Trophoblast cell (in vitro differentiated cells and primary cell): ENCODE measurements around the gene TGIF2. TPM values are rescaled to one million over a fixed set of nuclear protein-coding genes. Genes with fewer than 3 reads are reported as not detected.
A peak's percentile ranks its signal among the peaks of the same experiment; 100 is the strongest.

ENCODE experiments used
- DNase-seq, 2 donors: peaks; one replicate each; pipeline ENCODE4 v3.0.0-alpha.2; 2016
- H2AFZ ChIP-seq: 2 replicates; pipeline ENCODE4 v1.6.1; 2013; ENCODE audit warnings: low read length, moderate library complexity, mild to moderate bottlenecking; ENCODE audit not compliant: insufficient read depth, poor library complexity
- H2AK5ac ChIP-seq: 2 replicates; pipeline ENCODE4 v1.6.1; 2013; ENCODE audit warnings: mild to moderate bottlenecking, low read length
- H2BK120ac ChIP-seq: 2 replicates; pipeline ENCODE4 v1.6.1; 2013; ENCODE audit warnings: low read length, mild to moderate bottlenecking, moderate library complexity; ENCODE audit not compliant: insufficient read depth, poor library complexity
- H2BK12ac ChIP-seq: 2 replicates; pipeline ENCODE4 v1.6.1; 2013; ENCODE audit warnings: mild to moderate bottlenecking, low read length, moderate library complexity
- H2BK5ac ChIP-seq: 2 replicates; pipeline ENCODE4 v1.6.1; 2013; ENCODE audit warnings: low read length, low read depth, moderate library complexity, mild to moderate bottlenecking; ENCODE audit not compliant: poor library complexity
- H3K14ac ChIP-seq: 2 replicates; pipeline ENCODE4 v1.6.1; 2013; ENCODE audit warnings: mild to moderate bottlenecking, low read length
- H3K18ac ChIP-seq: 2 replicates; pipeline ENCODE4 v1.6.1; 2013; ENCODE audit warnings: mild to moderate bottlenecking, low read length
- H3K23ac ChIP-seq: 2 replicates; pipeline ENCODE4 v1.6.1; 2013; ENCODE audit warnings: low read length
- H3K27ac ChIP-seq: 2 replicates; pipeline ENCODE4 v1.5.1; 2013; ENCODE audit warnings: low read depth, mild to moderate bottlenecking, inconsistent platforms, low read length, moderate library complexity
- H3K27me3 ChIP-seq: 2 replicates; pipeline ENCODE4 v1.6.1; 2013; ENCODE audit warnings: inconsistent platforms, mild to moderate bottlenecking, low read length, moderate library complexity; ENCODE audit not compliant: insufficient read depth
- H3K36me3 ChIP-seq, 2 experiments: 1 replicate in 1 of 2; 2 replicates in 1 of 2; pipeline ENCODE4 v1.6.1; 2013; ENCODE audit warnings: low read length in 2 of 2, mild to moderate bottlenecking in 2 of 2, moderate library complexity in 1 of 2; ENCODE audit not compliant: insufficient read depth in 2 of 2, control insufficient read depth in 1 of 2
- H3K4ac ChIP-seq: 2 replicates; pipeline ENCODE4 v1.6.1; 2013; ENCODE audit warnings: low read depth, mild to moderate bottlenecking, low read length, moderate library complexity
- H3K4me1 ChIP-seq, 2 experiments: 1 replicate in 1 of 2; 2 replicates in 1 of 2; pipeline ENCODE4 v1.6.1; 2013; ENCODE audit warnings: low read length in 2 of 2, mild to moderate bottlenecking in 2 of 2, moderate library complexity in 1 of 2; ENCODE audit not compliant: insufficient read depth in 2 of 2, control insufficient read depth in 1 of 2
- H3K4me2 ChIP-seq: 2 replicates; pipeline ENCODE4 v1.6.1; 2013; ENCODE audit warnings: inconsistent platforms, mild to moderate bottlenecking, low read length, moderate library complexity
- H3K4me3 ChIP-seq: 2 replicates; pipeline ENCODE4 v1.5.1; 2013; ENCODE audit warnings: mild to moderate bottlenecking, low read depth, low read length, inconsistent platforms
- H3K79me1 ChIP-seq: one replicate; pipeline ENCODE4 v1.6.1; 2013; ENCODE audit warnings: low read length
- H3K79me2 ChIP-seq: 2 replicates; pipeline ENCODE4 v1.6.1; 2013; ENCODE audit warnings: low read length, mild to moderate bottlenecking; ENCODE audit not compliant: control insufficient read depth, insufficient read depth, poor library complexity
- H3K9ac ChIP-seq: 2 replicates; pipeline ENCODE4 v1.6.1; 2013; ENCODE audit warnings: mild to moderate bottlenecking, low read length
- H3K9me3 ChIP-seq: 2 replicates; pipeline ENCODE4 v1.6.1; 2013; ENCODE audit warnings: low read depth, mild to moderate bottlenecking, control low read depth, inconsistent platforms, low read length; ENCODE audit not compliant: insufficient read depth
- H4K12ac ChIP-seq: 2 replicates; pipeline ENCODE4 v1.6.1; 2013; ENCODE audit warnings: low read depth, mild to moderate bottlenecking, low read length, moderate library complexity
- H4K8ac ChIP-seq: 2 replicates; pipeline ENCODE4 v1.6.1; 2013; ENCODE audit warnings: low read depth, mild to moderate bottlenecking, low read length, moderate library complexity
- H4K91ac ChIP-seq: one replicate; pipeline ENCODE4 v1.6.1; 2013; ENCODE audit warnings: low read depth, mild to moderate bottlenecking, low read length, moderate library complexity
- WGBS: extraction: QIAGEN DNeasy Blood & Tissue Kit; methylation state at CpG from one replicate; pipeline ENCODE4 v1.1.7; 2013; ENCODE audit warnings: missing lambda C conversion rate; ENCODE audit not compliant: insufficient read length, insufficient coverage; ENCODE audit errors: extremely low coverage; 5-methylcytosine and 5-hydroxymethylcytosine counted together
- polyA plus RNA-seq: library from polyadenylated mRNA; stranded (reverse); fragments of 200-250 nt; gene quantifications from 2 replicates; pipeline ENCODE4 v1.2.3, GENCODE V29; 2013

The TGIF2 gene
- polyA plus RNA-seq = 23.0 and 25.3 TPM in 2 replicates

DNA sequence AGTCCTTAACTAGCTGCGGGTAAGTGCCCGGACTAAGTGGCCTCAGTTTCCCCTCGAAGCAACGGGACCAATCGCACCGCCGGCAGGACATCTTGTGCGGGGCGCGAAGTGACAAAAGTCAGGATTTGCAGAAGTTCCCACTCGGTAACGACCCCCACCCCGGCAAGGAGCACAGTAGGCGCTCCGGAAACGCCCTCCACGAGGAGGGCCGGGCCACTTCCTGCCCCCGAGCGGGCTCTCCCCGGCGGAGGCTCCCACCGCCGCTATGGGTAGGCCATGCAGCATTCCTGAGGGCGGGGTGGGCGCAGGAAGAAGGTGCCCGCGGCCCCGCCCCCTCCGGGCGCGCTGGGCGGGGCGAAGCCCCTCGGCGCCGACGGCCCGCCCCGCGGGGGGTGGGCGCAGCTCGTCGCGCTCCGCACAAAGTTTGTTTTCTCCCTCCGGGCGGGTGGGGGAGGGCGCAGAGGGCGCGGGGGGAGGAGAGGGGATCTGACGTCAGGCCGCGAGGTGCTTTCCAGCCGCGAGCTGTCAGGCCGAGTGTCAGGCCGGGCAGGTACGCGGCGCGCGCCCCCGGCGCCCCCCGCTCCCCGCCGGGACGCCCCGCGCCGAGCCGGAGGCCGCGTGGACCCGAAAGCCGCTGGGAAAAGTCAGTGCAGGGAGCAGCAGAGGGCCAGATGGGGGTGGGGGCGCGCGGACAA, at the start of gene TGIF2:
Gene TGIF2 (plus strand): TSS at position 495 of the 695 bp plus-strand sequence. CDS start 5,178 bp downstream, outside the sequence.
- H3K9ac ChIP-seq = peak within 1 kb of the TSS; percentile 88
- DNase-seq = peak; percentile 55 to 73
- H2AK5ac ChIP-seq = peak within 1 kb of the TSS; percentile 82
- peak within 1 kb of the TSS; percentile 86 for H3K27ac ChIP-seq
- H3K4me3 ChIP-seq = peak within 1 kb of the TSS; percentile 88
- H3K79me1 ChIP-seq = peaks cover 24% of the 10 kb centered on the region
- peak within 1 kb of the TSS; percentile 94 for H3K4ac ChIP-seq
- peak within 1 kb of the TSS; percentile 61 for H2BK12ac ChIP-seq
- H3K36me3 ChIP-seq = no peaks in the 10 kb centered on the region
- H3K4me2 ChIP-seq = peak within 1 kb of the TSS; percentile 87
- H4K12ac ChIP-seq = peak within 1 kb of the TSS; percentile 83
- WGBS = no CpG with 5 or more reads among the region's 80 CpGs
- H3K4me1 ChIP-seq = peaks cover 21 to 25% of the 10 kb centered on the region in 2 experiments
- no peak within 1 kb of the TSS for H3K23ac ChIP-seq
- no peaks in the 10 kb centered on the region for H3K27me3 ChIP-seq
- peak within 1 kb of the TSS; percentile 90 for H3K18ac ChIP-seq
- peak within 1 kb of the TSS; percentile 75 for H2BK120ac ChIP-seq
- H2BK5ac ChIP-seq = peak within 1 kb of the TSS; percentile 86
- no peaks in the 10 kb centered on the region for H3K9me3 ChIP-seq
- H4K8ac ChIP-seq = peak within 1 kb of the TSS; percentile 95
- H3K79me2 ChIP-seq = peaks cover 18% of the 10 kb centered on the region
- peak within 1 kb of the TSS; percentile 83 for H2AFZ ChIP-seq
- H3K14ac ChIP-seq = peak within 1 kb of the TSS; percentile 97
- peak within 1 kb of the TSS; percentile 93 for H4K91ac ChIP-seq

DNA sequence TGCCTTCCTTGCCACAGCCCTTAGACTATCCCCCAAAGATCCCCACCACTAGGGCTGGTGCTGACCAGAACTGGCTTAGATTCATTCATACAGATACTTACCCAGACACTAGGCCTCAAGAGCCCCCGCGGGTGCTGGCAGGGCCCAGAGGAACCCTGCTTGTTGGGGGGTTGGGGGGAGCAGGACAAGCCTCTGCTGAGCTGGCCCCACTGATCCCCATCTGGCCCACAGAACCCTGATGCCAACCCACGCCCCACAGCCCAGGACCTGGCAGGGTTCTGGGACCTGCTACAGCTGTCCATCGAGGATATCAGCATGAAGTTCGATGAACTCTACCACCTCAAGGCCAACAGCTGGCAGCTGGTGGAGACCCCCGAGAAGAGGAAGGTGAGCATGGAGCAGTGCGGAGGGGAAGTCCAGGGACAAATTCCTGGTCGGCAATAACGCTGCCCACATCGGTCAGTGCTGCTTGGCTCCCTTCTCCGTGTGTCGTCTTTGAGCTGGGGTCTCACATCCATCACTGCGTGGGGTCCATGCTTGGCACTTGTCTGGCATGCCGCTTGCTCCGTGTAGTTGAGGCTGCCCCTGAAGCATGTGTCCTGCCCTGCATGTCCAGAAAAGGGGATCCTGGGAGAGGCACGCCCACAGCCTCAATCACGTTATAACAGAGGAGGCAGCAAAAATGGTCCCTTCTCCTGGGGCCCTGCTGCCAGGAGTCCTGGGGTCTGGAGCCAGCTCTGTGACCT, 47.6 kb upstream of the TGIF2 start:
- Histone ChIP-seq H3K79me1 (no peaks in the 10 kb centered on the region), H4K91ac (no peak overlapping the region), H3K23ac (no peak overlapping the region), H3K9me3 (no peaks in the 10 kb centered on the region), H3K4me1 (no peaks in the 10 kb centered on the region), H2BK120ac (no peak overlapping the region), H4K12ac (no peak overlapping the region), H3K4me2 (no peak overlapping the region), H3K27me3 (no peaks in the 10 kb centered on the region), H4K8ac (no peak overlapping the region), H3K79me2 (no peaks in the 10 kb centered on the region), H3K9ac (no peak overlapping the region), H3K36me3 (peaks cover 68 to 69% of the 10 kb centered on the region in 2 experiments), H3K27ac (no peak overlapping the region), H2BK12ac (no peak overlapping the region), H3K14ac (no peak overlapping the region), H3K4me3 (no peak overlapping the region), H3K4ac (no peak overlapping the region), H3K18ac (no peak overlapping the region), H2AFZ (no peak overlapping the region), H2BK5ac (no peak overlapping the region), H2AK5ac (no peak overlapping the region)
- WGBS = no CpG with 5 or more reads among the region's 17 CpGs
- no peak for DNase-seq

DNA sequence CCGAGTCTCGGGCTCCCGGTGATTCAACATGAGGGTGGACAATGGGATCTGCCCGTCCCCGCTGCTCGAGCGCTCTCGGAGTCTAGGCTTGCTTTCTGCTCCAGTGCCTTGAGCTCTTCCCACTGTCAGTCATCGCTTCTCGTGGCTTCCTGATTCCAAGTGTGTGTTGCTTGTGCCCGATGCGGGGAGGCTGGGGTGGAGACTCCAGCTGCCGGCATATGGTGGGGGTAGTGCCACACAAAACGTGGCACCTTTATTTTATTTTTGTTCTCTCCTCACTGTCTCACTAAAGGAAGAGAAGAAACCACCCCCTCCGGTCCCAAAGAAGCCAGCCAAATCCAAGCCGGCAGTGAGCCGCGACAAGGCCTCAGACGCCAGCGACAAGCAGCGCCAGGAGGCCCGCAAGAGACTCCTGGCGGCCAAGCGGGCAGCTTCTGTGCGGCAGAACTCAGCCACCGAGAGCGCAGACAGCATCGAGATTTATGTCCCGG, 46.8 kb upstream of the TGIF2 start:
- Histone ChIP-seq H3K14ac (no peak overlapping the region), H2AK5ac (no peak overlapping the region), H3K27me3 (no peaks in the 10 kb centered on the region), H4K12ac (no peak overlapping the region), H3K4ac (no peak overlapping the region), H3K79me1 (no peaks in the 10 kb centered on the region), H3K4me1 (no peaks in the 10 kb centered on the region), H3K18ac (no peak overlapping the region), H3K9ac (no peak overlapping the region), H3K27ac (no peak overlapping the region), H3K4me2 (no peak overlapping the region), H3K9me3 (no peaks in the 10 kb centered on the region), H4K8ac (no peak overlapping the region), H2AFZ (no peak overlapping the region), H4K91ac (no peak overlapping the region), H3K36me3 (peaks cover 66 to 69% of the 10 kb centered on the region in 2 experiments), H2BK120ac (no peak overlapping the region), H2BK12ac (no peak overlapping the region), H3K23ac (no peak overlapping the region), H3K79me2 (no peaks in the 10 kb centered on the region), H3K4me3 (no peak overlapping the region), H2BK5ac (no peak overlapping the region)
- WGBS = no CpG with 5 or more reads among the region's 29 CpGs
- DNase-seq = no peak

DNA sequence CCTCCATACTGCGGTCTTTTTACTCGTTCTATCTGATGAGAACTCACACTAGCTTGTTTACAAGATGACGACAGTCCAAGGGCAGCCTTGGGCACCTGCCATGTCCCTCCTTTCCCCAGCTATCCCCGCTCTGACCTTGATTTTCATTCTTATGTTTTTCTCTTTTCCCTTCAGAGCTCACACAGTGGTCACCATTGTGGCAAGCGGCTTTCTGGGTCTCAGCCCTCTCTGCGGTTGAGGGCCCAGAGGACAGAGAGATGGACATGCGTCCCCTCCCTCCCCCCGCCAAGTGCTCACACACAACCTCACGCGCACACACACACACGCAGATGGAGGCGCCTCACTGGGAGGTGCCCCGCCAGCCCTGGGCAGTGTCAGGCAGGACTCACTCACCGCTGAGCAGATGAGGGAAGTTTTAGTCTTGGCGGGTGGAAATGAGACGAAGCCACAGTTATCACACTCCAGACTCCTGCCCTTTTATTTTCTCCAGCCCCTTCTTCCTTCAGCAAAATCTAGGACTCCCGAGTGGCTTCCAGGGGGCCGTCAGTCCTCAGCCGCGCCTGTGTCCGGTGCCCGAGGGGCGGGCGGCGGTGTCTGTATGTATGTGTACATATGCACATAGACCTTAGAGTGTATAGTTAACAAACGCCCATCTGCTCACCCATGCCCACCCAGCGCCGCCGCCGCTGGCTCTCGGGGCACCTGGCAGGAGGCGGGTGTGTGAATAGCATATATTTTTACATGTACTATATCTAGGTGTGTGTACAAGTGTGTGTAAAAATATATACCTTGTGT, 45.9 kb upstream of the TGIF2 start:
- DNase-seq = no peak
- no peak overlapping the region for H3K4me3 ChIP-seq
- no peak overlapping the region for H4K8ac ChIP-seq
- H2BK12ac ChIP-seq = no peak overlapping the region
- no peaks in the 10 kb centered on the region for H3K4me1 ChIP-seq
- H2AFZ ChIP-seq = no peak overlapping the region
- no peaks in the 10 kb centered on the region for H3K9me3 ChIP-seq
- H4K91ac ChIP-seq = no peak overlapping the region
- no peak overlapping the region for H3K4ac ChIP-seq
- no peak overlapping the region for H2AK5ac ChIP-seq
- no peak overlapping the region for H2BK120ac ChIP-seq
- H2BK5ac ChIP-seq = no peak overlapping the region
- no peak overlapping the region for H3K18ac ChIP-seq
- H3K9ac ChIP-seq = no peak overlapping the region
- H3K36me3 ChIP-seq = peaks cover 60 to 66% of the 10 kb centered on the region in 2 experiments
- H3K27me3 ChIP-seq = no peaks in the 10 kb centered on the region
- no peak overlapping the region for H3K14ac ChIP-seq
- H3K79me1 ChIP-seq = no peaks in the 10 kb centered on the region
- H4K12ac ChIP-seq = no peak overlapping the region
- H3K23ac ChIP-seq = no peak overlapping the region
- H3K4me2 ChIP-seq = no peak overlapping the region
- no peak overlapping the region for H3K27ac ChIP-seq
- WGBS = no CpG with 5 or more reads among the region's 32 CpGs
- no peaks in the 10 kb centered on the region for H3K79me2 ChIP-seq
